Gastroesophageal sphincter (tissue), 3 donors: ENCODE data around the gene NUDT4.

Source experiments
- EP300 ChIP-seq: sonication (generic); formaldehyde crosslinking; IDR thresholded peaks from one replicate; pipeline ENCODE4 v1.6.1; 2017; ENCODE audit warnings: antibody characterized with exemption, mild to moderate bottlenecking
- POLR2A ChIP-seq, 2 donors: fragments of 450-650 bp; IDR thresholded peaks; one replicate each; pipeline ENCODE4 v1.6.1; 2017; ENCODE audit warnings: antibody characterized with exemption in 2 of 2, mild to moderate bottlenecking in 2 of 2, moderate library complexity in 1 of 2
- TF ChIP-seq, protein P1 (sequence below), 4 experiments: fragments of 200-600 bp in 2 of 4; fragments of 450-650 bp in 2 of 4; sonication (generic) in 1 of 4; IDR thresholded peaks; one replicate each; pipeline ENCODE4 v1.5.1; 2017 to 2019; ENCODE audit warnings: antibody characterized with exemption in 4 of 4, mild to moderate bottlenecking in 2 of 4, moderate library complexity in 2 of 4

- TF ChIP-seq, protein P1, sequence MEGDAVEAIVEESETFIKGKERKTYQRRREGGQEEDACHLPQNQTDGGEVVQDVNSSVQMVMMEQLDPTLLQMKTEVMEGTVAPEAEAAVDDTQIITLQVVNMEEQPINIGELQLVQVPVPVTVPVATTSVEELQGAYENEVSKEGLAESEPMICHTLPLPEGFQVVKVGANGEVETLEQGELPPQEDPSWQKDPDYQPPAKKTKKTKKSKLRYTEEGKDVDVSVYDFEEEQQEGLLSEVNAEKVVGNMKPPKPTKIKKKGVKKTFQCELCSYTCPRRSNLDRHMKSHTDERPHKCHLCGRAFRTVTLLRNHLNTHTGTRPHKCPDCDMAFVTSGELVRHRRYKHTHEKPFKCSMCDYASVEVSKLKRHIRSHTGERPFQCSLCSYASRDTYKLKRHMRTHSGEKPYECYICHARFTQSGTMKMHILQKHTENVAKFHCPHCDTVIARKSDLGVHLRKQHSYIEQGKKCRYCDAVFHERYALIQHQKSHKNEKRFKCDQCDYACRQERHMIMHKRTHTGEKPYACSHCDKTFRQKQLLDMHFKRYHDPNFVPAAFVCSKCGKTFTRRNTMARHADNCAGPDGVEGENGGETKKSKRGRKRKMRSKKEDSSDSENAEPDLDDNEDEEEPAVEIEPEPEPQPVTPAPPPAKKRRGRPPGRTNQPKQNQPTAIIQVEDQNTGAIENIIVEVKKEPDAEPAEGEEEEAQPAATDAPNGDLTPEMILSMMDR (IDR thresholded peaks at IDR 0.05) = no peak
- TF ChIP-seq POLR2A (IDR thresholded peaks at IDR 0.05) = no peak
- no peak for TF ChIP-seq EP300
Observed at GRCh38 chr12:93361151-93361919, 16.4 kb upstream of the NUDT4 start.
